GM19372 (cell line): ENCODE data around the gene GLT6D1.
"Not testable (repeated sequence)": the region's sequence is repeated elsewhere in the genome, so short reads cannot be mapped to it uniquely, and the experiment has no call there.

ENCODE experiments used
- ATAC-seq: cut with Tn5 transposase; IDR thresholded peaks from one replicate; pipeline ENCODE4 v1.9.1; 2021; ENCODE audit warnings: mild to moderate bottlenecking, low read depth, moderate library complexity; ENCODE audit not compliant: unreplicated experiment

The GLT6D1 gene

GRCh38 chr9:135639196-135639595, at the start of gene GLT6D1:
GLT6D1 (minus strand) TSS chr9:135639540; CDS start chr9:135639187, 353 bp downstream.
- no peak for ATAC-seq

DNA sequence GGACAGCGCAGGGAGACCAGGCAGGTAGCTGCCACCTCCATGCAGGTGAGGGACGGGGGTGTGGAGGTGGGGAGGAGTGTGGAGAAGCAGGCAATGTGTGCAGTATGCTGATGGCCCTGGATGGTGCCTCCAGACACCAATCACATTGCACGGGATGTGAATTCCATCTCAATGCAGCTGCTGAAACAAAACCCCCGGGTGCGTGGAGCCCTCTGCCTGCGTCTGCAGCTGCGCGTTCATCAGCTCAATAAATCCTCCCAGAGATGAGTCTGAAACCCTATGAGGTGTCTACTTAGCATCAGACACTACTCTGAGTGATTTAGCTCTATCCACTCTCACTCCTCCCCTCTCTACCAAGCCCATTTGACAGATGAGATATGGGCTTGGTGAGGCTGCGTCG, 49.7 kb upstream of the GLT6D1 start:
- no peak for ATAC-seq

GRCh38 chr9:135687216-135687615, 47.9 kb upstream of the GLT6D1 start:
- no peak for ATAC-seq

DNA sequence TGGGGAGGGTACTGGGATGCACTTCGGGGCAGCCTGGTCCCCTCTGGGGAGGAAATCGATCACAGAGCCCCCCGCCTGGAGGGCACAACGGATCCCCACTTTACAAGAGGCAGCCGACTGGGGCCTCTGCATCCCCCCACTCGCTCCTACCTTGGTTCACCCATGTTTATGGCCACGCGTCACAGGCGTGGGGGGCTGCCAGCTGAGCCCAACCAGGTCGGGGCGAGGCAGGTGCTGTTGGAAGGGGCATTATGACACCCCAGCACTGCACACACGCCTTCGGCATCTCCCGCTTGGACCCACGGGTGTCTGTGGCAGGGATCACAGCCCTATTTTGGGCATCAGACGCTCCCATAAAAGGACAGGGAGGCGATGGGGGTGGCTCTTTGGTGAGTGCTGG, 45.4 kb upstream of the GLT6D1 start:
- no peak for ATAC-seq

DNA sequence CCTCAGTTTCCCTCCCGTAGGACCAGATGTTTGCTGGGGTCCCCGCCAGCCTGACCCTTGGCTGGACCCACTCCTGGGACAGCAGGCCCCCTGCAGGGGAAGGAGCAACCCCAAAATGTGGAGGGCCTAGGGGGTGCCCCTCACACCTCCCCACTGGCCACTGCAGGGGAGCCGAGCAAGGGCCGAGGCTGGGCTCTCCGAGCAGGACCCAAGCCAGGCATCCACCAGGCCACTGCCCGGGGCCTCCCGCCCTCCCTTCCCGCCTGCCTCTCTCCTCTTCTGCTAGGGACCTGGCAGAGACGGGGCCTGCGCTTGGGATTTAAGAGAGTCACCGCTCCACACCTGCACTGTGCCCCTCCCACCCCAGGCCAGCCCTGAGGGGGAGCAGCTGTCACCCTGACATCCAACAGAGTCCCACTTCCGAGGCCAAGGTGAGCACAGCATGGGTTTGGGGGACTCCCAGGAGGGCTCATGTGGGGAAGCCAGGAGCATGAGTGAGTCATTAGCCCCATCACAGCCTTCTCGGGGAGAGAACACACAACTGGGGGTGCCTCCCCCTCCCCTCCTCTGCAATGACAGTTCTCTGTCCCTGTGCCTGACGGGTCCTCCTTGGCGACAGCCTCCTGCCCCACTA, 44.2 kb upstream of the GLT6D1 start:
- ATAC-seq = no peak

DNA sequence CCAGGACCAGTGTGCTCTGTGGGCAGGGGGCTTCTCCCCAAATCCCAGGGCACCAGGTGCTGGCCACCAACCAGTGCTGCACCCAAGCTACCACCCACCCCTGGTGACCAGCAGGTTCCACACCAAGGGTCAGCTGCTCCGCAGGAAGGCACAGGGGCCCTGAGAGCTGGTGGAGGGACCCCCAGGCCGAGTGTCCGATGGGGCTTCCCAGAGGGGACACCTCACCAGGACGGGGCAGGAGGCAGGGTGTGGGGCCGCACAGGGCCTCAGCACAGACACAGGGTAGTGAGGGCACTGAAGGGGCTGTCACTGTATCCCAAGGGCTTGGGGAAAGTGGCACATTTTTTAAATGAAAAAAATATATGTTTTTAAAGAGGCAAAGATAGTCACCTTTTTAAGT, 41.8 kb upstream of the GLT6D1 start:
- no peak for ATAC-seq

DNA sequence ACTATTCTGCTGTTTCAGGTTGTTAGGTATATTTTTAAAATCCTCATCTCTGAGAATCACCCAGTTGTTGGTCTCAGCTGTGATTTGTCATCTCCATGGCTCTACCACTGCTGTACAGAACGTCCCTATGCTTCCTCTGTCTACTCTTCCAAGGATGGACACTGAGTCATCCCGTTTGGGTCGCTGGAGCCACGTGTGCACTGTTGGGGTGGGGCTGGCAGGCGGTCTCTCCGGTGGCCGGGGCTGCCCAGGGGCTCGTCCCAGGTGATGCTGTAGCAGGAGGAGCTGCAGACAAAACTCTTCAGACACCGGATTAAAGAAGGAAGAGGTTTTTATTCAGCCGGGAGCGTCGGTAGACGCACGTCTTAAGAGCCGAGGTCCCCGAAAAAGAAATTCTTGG, 40.7 kb upstream of the GLT6D1 start:
- no peak for ATAC-seq

GRCh38 chr9:135678236-135679017, 39.1 kb upstream of the GLT6D1 start:
- ATAC-seq = no peak

DNA sequence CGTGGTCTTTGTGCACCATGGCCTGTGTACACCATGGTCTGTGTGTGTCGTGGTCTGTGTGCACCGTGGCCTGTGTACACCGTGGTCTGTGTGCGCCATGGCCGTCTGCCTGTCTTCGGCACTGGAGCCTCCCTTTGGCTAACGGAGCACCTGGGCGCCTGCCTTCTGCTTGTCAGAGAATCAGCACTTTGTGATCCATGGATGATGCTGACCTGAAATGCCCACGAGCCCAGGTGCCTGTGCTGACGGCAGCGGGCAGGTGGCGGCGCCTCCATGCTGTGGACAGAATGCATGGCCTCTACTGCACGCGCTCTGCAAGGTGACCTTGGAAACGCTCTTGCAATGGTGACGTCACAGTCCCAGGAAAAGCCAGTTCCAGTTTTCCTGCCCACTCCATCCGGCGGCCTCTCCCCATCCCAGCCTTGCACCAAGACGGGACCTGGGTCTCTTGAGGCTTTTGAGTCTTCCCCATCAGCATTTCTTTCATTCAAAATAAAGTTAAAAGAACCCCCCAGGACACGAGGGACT, 38.4 kb upstream of the GLT6D1 start:
- no peak for ATAC-seq

DNA sequence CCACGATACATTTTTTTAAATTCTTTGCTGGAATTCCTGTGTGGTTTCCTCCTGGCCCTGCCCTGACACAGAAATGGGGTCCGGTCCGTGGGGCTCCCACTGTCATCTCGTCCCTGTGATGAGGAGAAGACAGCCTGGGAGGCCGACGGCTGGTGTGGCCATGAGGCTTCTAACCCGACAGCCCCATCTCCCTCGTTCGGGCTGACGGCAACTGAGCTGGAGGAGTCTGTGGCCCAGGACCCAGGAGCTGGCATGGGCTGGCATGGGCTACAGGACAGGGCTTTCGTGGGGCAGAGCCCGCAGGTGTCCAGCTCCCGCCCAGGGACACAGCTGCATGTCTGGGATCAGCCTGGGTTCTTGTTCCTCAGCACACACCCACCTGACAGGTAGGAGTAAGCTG, 37.6 kb upstream of the GLT6D1 start:
- ATAC-seq = no peak

DNA sequence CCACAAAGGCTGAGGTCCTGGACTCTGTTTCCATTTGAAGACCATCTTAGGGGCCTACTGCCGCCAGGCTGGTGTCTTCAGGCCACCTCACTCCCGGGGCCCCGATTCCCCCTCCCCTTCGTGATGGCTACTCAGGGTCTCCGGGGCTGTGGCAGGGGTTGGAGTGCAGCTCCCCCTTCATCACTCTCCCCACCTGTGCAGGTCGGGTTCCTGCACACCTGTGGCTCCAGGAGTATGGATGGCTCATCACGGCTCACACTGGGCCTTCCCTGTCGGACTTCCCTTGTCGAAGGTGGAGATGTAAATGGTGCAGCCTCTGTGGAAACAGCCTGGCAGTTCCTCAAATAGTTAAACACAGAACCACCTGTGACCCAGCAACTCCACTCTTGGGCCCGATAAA, 35.6 kb upstream of the GLT6D1 start:
- no peak for ATAC-seq

GRCh38 chr9:135673941-135674340, 34.6 kb upstream of the GLT6D1 start:
- no peak for ATAC-seq

- not testable (repeated sequence) for ATAC-seq
Observed at GRCh38 chr9:135672786-135673185, 33.4 kb upstream of the GLT6D1 start.

- no peak for ATAC-seq
Observed at GRCh38 chr9:135671591-135672041, 32.3 kb upstream of the GLT6D1 start.

DNA sequence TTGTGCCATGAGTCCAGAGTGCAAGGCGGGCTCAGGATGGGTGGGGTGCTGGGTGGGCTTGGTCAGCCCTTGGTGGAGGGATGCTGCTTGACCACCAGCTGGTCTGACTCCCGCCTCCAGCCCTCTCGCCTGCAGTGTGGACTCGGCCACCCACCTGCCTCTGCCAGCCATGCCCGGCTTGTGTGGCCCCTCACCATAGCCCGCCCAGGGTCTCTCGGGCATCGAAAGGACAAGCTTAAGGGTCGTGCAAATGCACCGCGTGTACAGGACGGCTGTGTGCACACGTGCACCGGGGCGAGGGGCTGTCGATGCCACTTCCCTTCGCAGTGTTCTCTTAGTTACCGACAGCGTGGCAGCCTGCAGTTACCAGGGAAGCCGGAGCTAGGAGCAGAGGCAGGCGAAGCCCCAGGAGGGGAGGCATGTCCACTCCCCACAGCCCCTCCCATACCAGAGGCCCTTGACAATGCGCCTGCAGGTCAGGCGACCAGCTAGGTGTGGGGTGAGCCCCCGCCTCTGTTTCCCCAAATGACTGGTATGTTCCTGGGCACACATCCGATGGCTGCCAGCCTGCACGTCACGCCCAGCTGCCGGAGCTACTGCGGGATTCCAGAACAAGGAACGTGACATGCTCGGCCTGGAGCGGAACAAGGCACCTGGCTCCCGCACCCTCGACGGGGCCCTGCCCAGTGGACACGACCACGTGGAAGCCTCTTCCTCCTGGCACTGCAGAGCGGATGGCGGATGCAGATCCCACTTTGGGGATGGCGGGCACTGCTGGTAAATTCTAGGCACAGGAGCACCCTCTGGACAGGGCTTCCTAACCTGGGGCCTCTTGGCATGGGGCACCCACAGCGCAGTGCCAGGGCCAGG, 31.6 kb upstream of the GLT6D1 start:
- ATAC-seq = no peak

DNA sequence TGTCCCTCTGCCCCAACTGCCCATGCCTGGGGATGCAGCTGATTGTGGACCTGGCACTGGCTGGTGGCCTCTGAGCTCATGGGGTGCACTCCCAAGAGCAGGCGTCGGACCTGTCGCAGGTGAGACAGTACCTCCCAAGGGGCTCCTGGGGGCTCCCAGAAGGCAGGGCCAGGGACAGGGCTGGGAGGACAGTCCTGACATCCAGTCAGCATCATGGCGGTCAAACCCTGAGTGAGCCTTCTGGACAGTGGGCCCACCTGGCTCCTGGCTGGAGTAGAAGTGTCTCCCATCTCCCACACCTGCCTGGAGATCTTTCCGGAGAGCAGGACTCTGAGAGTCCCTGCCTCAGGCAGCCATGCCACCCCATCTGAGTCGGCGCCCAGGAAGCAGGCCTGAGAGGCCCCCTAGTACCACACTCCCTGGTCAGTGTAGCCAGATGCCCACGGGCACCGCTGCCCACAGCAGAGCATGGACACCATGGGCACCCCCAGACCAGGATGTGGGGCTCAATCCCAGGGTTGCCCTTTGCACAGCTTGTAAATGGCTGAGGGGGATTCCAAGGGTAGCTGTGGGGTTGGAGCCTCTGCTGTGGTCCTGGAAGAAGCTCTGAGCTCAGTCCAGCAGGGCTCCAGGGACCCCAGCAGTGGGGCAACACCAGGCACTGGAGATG, 30.4 kb upstream of the GLT6D1 start:
- no peak for ATAC-seq

DNA sequence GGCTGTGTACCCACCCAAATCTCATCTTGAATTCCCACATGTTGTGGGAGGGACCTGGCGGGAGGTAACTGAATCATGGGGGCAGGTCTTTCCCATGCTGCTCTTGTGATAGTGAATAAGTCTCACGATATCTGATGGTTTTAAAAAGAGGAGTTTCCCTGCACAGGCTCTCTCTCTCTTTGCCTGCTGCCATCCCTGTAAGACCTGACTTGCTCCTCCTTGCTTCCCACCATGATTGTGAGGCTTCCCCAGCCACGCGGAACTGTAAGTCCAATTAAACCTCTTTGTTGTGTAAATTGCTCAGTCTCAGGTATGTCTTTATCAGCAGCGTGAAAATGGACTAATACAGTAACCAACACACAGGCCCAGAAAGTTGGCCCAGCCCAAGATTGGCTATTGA, 29.7 kb upstream of the GLT6D1 start:
- ATAC-seq = not testable (repeated sequence)

- no peak for ATAC-seq
Observed at GRCh38 chr9:135667463-135668001, 28.2 kb upstream of the GLT6D1 start.

DNA sequence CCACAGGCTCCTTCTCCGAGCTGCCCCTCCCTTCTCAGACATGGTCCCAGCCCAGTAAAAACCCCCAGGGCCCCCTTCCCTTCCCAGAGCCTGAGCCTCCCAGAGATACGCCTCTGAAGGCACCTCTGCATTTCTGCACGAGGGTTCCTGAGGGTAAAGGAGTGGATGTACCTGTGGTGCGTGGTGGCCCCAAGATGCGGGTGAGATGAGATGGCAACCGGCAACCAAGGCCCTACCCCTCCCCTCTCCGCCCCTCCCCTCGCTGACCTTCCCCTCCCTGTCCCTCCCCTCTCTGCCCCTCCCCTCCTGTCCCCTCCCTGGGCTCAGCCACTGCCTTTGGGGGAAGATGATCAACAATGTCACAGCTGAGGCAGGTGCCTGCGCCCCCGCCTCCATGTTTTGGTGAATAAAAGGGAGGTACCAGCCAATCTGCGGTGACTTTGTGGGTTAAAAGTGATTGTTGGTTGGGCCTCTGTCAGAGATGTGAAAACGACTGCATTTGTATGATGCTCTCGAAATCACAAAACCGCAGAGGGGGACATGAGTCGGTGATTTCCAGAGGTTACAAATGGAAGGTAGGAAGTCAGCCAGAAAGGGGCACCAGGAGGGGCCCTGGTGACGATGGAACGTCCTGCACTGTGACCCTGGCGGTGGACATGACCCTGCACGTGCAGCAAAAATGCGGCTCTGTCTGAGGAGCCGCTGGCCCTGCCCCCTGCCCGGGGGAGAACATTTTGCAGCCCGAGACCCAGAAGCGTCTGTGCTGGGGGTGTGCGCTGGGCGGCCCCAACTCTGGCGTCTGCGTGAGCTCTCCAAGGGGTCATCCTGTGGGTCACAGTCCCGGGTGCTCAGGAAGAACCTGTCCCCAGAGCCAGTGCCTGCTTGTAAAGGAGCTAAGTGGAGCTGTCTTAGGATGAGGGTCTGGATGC, 27.5 kb upstream of the GLT6D1 start:
- ATAC-seq = no peak
